HL-60 (cell line): Measurements from ENCODE around the gene DHX15.

Experiments used
- DNase-seq, 2 experiments: peaks; one replicate each; pipeline ENCODE4 v3.0.0-alpha.2; 2010 to 2020; ENCODE audit warnings: low read depth in 1 of 2, low spot score in 1 of 2
- H3K27ac ChIP-seq: fragments of 250-450 bp; sonication (Bioruptor Pico); replicated peaks from 2 replicates; pipeline ENCODE4 v1.5.1; 2020; ENCODE audit warnings: mild to moderate bottlenecking, moderate library complexity
- H3K27me3 ChIP-seq: fragments of 250-450 bp; sonication (Bioruptor Pico); 2 replicates; pipeline ENCODE4 v1.5.1; 2021; ENCODE audit warnings: mild to moderate bottlenecking, moderate library complexity; ENCODE audit not compliant: insufficient read depth, poor library complexity, severe bottlenecking
- H3K4me3 ChIP-seq: replicated peaks from 2 replicates; pipeline ENCODE4 v1.5.1; 2011; ENCODE audit warnings: mild to moderate bottlenecking, control low read depth, low read length; ENCODE audit not compliant: insufficient read depth
- GABPA ChIP-seq: IDR thresholded peaks from 2 replicates; pipeline ENCODE4 v1.6.1; 2012; ENCODE audit warnings: low read depth
- POLR2AphosphoS5 ChIP-seq: IDR thresholded peaks from 2 replicates; pipeline ENCODE4 v1.6.1; 2012; ENCODE audit warnings: low read depth
- REST ChIP-seq: IDR thresholded peaks from 2 replicates; pipeline ENCODE4 v1.6.1; 2012; ENCODE audit warnings: low read depth; ENCODE audit not compliant: insufficient replicate concordance
- SPI1 ChIP-seq: IDR thresholded peaks from 2 replicates; pipeline ENCODE4 v1.6.1; 2012; ENCODE audit warnings: low read depth, mild to moderate bottlenecking, borderline replicate concordance
- TF ChIP-seq, protein P1 (sequence below): IDR thresholded peaks from one replicate; pipeline ENCODE4 v1.5.1; 2011; ENCODE audit warnings: low read length, control low read depth, inconsistent platforms; ENCODE audit not compliant: insufficient read depth

The DHX15 gene

GRCh38 chr4:24570172-24570571 is 14.2 kb downstream of the DHX15 start:
- Histone ChIP-seq H3K27me3 (no peaks in the 10 kb centered on the region), H3K4me3 (no peak overlapping the region), H3K27ac (no peak overlapping the region)
- no peak for DNase-seq
- no peak for TF ChIP-seq POLR2AphosphoS5
- TF ChIP-seq, protein P1, sequence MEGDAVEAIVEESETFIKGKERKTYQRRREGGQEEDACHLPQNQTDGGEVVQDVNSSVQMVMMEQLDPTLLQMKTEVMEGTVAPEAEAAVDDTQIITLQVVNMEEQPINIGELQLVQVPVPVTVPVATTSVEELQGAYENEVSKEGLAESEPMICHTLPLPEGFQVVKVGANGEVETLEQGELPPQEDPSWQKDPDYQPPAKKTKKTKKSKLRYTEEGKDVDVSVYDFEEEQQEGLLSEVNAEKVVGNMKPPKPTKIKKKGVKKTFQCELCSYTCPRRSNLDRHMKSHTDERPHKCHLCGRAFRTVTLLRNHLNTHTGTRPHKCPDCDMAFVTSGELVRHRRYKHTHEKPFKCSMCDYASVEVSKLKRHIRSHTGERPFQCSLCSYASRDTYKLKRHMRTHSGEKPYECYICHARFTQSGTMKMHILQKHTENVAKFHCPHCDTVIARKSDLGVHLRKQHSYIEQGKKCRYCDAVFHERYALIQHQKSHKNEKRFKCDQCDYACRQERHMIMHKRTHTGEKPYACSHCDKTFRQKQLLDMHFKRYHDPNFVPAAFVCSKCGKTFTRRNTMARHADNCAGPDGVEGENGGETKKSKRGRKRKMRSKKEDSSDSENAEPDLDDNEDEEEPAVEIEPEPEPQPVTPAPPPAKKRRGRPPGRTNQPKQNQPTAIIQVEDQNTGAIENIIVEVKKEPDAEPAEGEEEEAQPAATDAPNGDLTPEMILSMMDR = no peak
- TF ChIP-seq GABPA = no peak
- no peak for TF ChIP-seq SPI1
- no peak for TF ChIP-seq REST

DNA sequence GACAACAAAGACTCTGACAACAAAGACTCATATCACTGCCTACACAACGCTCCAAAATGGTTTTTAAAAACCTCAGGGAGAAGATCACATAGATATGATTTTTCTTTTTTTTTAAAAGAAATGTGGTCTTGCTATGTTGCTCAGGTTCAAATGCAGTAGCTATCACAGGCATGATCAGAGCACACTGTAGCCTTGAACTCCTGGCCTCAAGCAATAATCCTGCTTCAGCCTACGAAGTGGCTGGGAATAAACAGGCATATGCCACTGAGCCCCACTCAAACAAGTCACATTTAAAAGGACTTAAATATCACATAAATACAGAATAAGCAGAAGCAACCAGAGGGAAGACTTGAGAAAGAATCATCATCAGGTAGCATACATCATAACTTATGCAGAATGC is 14.7 kb downstream of the DHX15 start:
- Histone ChIP-seq H3K4me3 (no peak overlapping the region), H3K27me3 (no peaks in the 10 kb centered on the region), H3K27ac (no peak overlapping the region)
- no peak for DNase-seq
- TF ChIP-seq POLR2AphosphoS5 (no peak), GABPA (no peak), REST (no peak), SPI1 (no peak)
- TF ChIP-seq, protein P1 = no peak

DNA sequence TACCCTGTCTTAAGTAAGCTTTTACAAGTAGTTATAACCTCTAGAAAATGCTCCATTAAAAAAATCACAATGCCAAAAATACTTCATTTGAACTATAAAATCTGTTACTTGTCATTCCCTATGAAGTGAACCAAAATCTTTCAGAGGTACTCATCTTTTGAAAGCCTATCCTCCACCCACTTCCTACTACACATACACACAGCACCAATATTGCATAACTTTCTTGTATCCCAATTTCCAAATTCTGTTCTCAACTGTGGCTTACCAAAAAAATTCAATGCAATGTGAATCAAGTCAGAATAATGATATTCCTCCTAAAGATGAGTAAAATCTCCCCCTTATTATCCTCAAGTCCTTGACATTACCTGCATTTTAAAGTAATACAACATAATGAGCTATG is 15.9 kb downstream of the DHX15 start:
- TF ChIP-seq POLR2AphosphoS5 (no peak), REST (no peak), GABPA (no peak), SPI1 (no peak)
- TF ChIP-seq, protein P1 = no peak
- no peak overlapping the region for H3K27ac ChIP-seq
- no peak for DNase-seq
- no peak overlapping the region for H3K4me3 ChIP-seq
- H3K27me3 ChIP-seq = no peaks in the 10 kb centered on the region
